GM19468 (cell line): Measurements from ENCODE around the gene ZBTB8OS.
"Not testable (repeated sequence)": the region's sequence is repeated elsewhere in the genome, so short reads cannot be mapped to it uniquely, and the experiment has no call there.

Experiments
- ATAC-seq: cut with Tn5 transposase; IDR thresholded peaks from one replicate; pipeline ENCODE4 v1.9.1; 2021; ENCODE audit warnings: mild to moderate bottlenecking, moderate library complexity, moderate number of reproducible peaks; ENCODE audit not compliant: unreplicated experiment; ENCODE audit errors: extremely low read depth

ZBTB8OS gene

GRCh38 chr1:32650248-32650751 is at the start of gene ZBTB8OS:
Gene ZBTB8OS (minus strand): TSS chr1:32650550. CDS start chr1:32650529, 21 bp downstream.
- ATAC-seq = peak; percentile 56

- not testable (repeated sequence) for ATAC-seq
Observed at GRCh38 chr1:32696996-32697395, 46.6 kb upstream of the ZBTB8OS start.

GRCh38 chr1:32696041-32696440 is 45.7 kb upstream of the ZBTB8OS start:
- ATAC-seq = no peak

GRCh38 chr1:32695098-32695904 is 45.0 kb upstream of the ZBTB8OS start:
- ATAC-seq = no peak

GRCh38 chr1:32693455-32694174 is 43.3 kb upstream of the ZBTB8OS start:
- no peak for ATAC-seq

DNA sequence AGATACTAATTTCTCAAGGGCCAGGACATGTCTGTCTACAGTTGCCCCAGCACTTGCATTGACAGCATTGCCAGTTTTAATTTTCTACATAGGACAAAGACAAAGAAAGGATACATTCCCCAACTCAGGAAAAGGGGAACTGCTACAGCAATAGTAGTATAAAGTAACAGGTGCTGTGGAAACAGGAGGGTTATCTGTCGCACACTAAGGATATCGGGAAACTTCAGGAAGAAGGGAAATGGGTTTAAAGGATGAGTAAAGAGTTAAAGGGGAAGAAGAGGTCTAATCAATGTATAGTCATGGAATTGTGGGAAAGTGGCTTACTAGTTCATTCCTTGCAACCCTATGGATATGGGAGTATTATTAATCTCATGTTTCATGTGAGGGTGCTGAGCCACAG is 36.0 kb upstream of the ZBTB8OS start:
- no peak for ATAC-seq

DNA sequence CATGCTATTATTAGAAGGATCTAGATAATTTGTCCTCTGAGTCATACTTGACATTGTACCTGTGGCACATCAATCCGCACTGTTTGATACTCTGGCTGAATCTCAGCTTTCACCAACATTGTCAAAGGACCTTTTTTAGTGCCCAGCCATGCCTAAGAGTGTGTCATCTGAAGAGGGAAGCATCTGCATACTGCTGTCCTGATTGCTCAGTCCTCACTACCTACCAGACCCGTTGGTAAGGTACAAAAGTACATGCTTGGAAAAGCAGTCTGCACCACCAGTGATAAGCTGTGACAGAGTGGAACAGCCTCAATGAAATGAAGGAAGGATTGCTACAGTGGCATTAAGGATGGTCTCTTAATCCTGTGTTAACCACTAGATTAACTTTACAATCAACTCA is 35.1 kb upstream of the ZBTB8OS start:
- ATAC-seq = no peak

DNA sequence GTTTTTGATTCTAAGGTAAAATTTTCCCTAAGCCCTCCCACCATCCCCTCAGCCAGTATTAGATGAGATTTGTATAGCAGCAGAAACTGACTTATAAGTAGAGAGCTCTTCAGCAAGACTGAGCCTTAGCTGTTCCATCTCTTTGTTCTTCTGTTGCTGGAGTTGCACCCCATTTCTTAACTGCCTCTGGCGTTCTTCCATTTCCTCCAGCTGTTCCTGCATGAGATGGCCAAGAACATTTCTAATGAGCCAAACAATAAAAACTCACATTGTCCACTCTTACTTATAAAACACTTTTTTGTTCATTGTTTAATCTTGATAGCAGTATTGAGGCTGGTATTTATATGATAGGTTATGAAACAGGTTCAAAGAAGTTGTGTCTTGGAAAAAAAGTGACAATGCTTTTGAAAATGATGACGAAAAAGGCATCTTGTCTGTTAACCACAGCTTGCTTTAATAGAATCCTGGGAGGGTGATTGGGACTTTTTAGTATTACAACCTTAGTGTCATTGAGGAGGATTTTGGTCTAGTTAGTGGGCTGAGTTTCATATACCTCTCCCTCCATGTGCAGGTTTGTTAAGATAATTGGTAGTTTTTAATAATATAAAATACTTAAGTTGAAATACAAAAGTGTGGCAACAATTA is 33.9 kb upstream of the ZBTB8OS start:
- no peak for ATAC-seq

GRCh38 chr1:32683397-32683796 is 33.0 kb upstream of the ZBTB8OS start:
- ATAC-seq = no peak

- ATAC-seq = no peak
Observed at GRCh38 chr1:32681999-32682398, 31.6 kb upstream of the ZBTB8OS start.

- no peak for ATAC-seq
Observed at GRCh38 chr1:32681509-32681908, 31.2 kb upstream of the ZBTB8OS start.

DNA sequence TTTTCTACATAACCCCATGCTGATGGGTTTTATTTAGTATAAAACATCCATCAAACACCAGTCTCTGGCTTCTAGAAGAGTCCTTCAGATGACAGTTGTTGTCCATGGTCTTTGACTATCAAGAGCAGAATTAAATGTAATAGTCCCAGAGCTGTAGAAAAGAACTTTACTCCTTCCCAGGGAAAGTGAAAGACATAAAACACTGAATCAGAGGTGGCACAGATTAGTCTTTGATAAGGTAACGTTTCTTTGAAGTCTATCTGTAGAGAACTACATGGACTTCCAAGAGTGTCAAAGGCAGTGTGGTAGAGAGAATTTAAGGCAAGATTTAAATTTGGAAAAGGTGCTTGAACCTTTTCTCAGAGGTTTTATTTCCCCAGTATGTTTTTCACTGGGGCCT is 30.3 kb upstream of the ZBTB8OS start:
- no peak for ATAC-seq

GRCh38 chr1:32679993-32680392 is 29.6 kb upstream of the ZBTB8OS start:
- not testable (repeated sequence) for ATAC-seq

- ATAC-seq = no peak
Observed at GRCh38 chr1:32676945-32677344, 26.6 kb upstream of the ZBTB8OS start.

- ATAC-seq = not testable (repeated sequence)
Observed at GRCh38 chr1:32668716-32669115, 18.4 kb upstream of the ZBTB8OS start.

GRCh38 chr1:32666901-32667566 is 16.7 kb upstream of the ZBTB8OS start:
- no peak for ATAC-seq

- no peak for ATAC-seq
Observed at GRCh38 chr1:32665915-32666314, 15.6 kb upstream of the ZBTB8OS start.

GRCh38 chr1:32659581-32659980 is 9.2 kb upstream of the ZBTB8OS start:
- no peak for ATAC-seq

- ATAC-seq = no peak
Observed at GRCh38 chr1:32652244-32652962, 2.1 kb upstream of the ZBTB8OS start.
